HEK293 (cell line): ENCODE data around the gene MLF2.

Experiments used
- CTCF ChIA-PET: fragments of 350-600 bp; formaldehyde crosslinking; extraction: SDS; loops from one replicate; lab custom pipeline; 2021; ENCODE audit warnings: antibody characterized with exemption; lab: Yijun Ruan, JAX
- POLR2A ChIA-PET: fragments of 300-600 bp; formaldehyde crosslinking; extraction: SDS; loops from one replicate; lab custom pipeline; 2020; ENCODE audit warnings: antibody characterized with exemption, inconsistent platforms; lab: Yijun Ruan, JAX
- H3K27ac ChIP-seq: fragments of 200-500 bp; sonication (Bioruptor generic); 2 replicates; pipeline ENCODE4 v1.5.1; 2014; ENCODE audit warnings: low read depth, low read length, control low read depth, inconsistent platforms; ENCODE audit errors: extremely low read depth
- H3K36me3 ChIP-seq, 2 experiments: fragments of 200-500 bp in 1 of 2; sonication (Bioruptor generic) in 1 of 2; 1 replicate in 1 of 2; 2 replicates in 1 of 2; pipeline ENCODE4 v1.5.1; 2014 to 2017; ENCODE audit warnings: inconsistent platforms in 2 of 2, low read length in 2 of 2; ENCODE audit not compliant: control insufficient read depth in 2 of 2, insufficient read depth in 1 of 2
- H3K4me1 ChIP-seq: fragments of 200-500 bp; sonication (Bioruptor generic); 2 replicates; pipeline ENCODE4 v1.5.1; 2014; ENCODE audit warnings: mild to moderate bottlenecking, low read length, inconsistent platforms; ENCODE audit not compliant: control insufficient read depth, insufficient read depth
- H3K4me3 ChIP-seq: 2 replicates; pipeline ENCODE4 v1.5.1; 2011; ENCODE audit warnings: low read depth, mild to moderate bottlenecking, control low read depth, low read length, moderate library complexity
- H3K9me3 ChIP-seq: fragments of 200-500 bp; sonication (Bioruptor generic); 2 replicates; pipeline ENCODE4 v1.5.1; 2014; ENCODE audit warnings: low read depth, low read length, inconsistent platforms; ENCODE audit not compliant: control insufficient read depth, insufficient read depth
- BCL11B ChIP-seq: fragments of 450-650 bp; formaldehyde crosslinking; IDR thresholded peaks from 2 replicates; pipeline ENCODE4 v1.5.1; 2016; ENCODE audit warnings: low read depth, missing biosample characterization, missing genetic modification characterization
- KLF17 ChIP-seq: fragments of 450-650 bp; formaldehyde crosslinking; IDR thresholded peaks from 2 replicates; pipeline ENCODE4 v1.5.1; 2016; ENCODE audit warnings: missing biosample characterization, missing genetic modification characterization
- KLF8 ChIP-seq: fragments of 450-650 bp; formaldehyde crosslinking; IDR thresholded peaks from 2 replicates; pipeline ENCODE4 v1.5.1; 2016; ENCODE audit warnings: missing biosample characterization, missing genetic modification characterization
- PRDM2 ChIP-seq: fragments of 450-650 bp; formaldehyde crosslinking; IDR thresholded peaks from 2 replicates; pipeline ENCODE4 v1.5.1; 2016; ENCODE audit warnings: missing biosample characterization, missing genetic modification characterization, borderline replicate concordance
- WT1 ChIP-seq: fragments of 450-650 bp; formaldehyde crosslinking; IDR thresholded peaks from 2 replicates; pipeline ENCODE4 v1.5.1; 2016; ENCODE audit warnings: missing biosample characterization, missing genetic modification characterization
- ZBTB1 ChIP-seq: fragments of 450-650 bp; formaldehyde crosslinking; IDR thresholded peaks from 2 replicates; pipeline ENCODE4 v1.5.1; 2016; ENCODE audit warnings: missing biosample characterization, missing genetic modification characterization
- ZBTB6 ChIP-seq: fragments of 450-650 bp; formaldehyde crosslinking; IDR thresholded peaks from 2 replicates; pipeline ENCODE4 v1.5.1; 2017; ENCODE audit warnings: missing biosample characterization, missing genetic modification characterization
- ZNF18 ChIP-seq: fragments of 450-650 bp; formaldehyde crosslinking; IDR thresholded peaks from 2 replicates; pipeline ENCODE4 v1.5.1; 2016; ENCODE audit warnings: missing biosample characterization, missing genetic modification characterization
- ZNF223 ChIP-seq: fragments of 450-650 bp; formaldehyde crosslinking; IDR thresholded peaks from 2 replicates; pipeline ENCODE4 v1.5.1; 2016; ENCODE audit warnings: missing biosample characterization, missing genetic modification characterization
- ZNF350 ChIP-seq: fragments of 450-650 bp; formaldehyde crosslinking; IDR thresholded peaks from 2 replicates; pipeline ENCODE4 v1.5.0; 2017; ENCODE audit warnings: missing biosample characterization, mild to moderate bottlenecking, missing genetic modification characterization
- ZNF37A ChIP-seq: fragments of 450-650 bp; IDR thresholded peaks from 2 replicates; pipeline ENCODE4 v1.5.1; 2018; ENCODE audit warnings: missing biosample characterization, missing genetic modification characterization
- ZNF394 ChIP-seq: fragments of 450-650 bp; formaldehyde crosslinking; IDR thresholded peaks from 2 replicates; pipeline ENCODE4 v1.5.1; 2016; ENCODE audit warnings: missing biosample characterization, missing genetic modification characterization, mild to moderate bottlenecking, moderate library complexity, borderline replicate concordance
- ZNF404 ChIP-seq: fragments of 450-650 bp; formaldehyde crosslinking; IDR thresholded peaks from 2 replicates; pipeline ENCODE4 v1.5.1; 2017; ENCODE audit warnings: missing biosample characterization, missing genetic modification characterization
- ZNF423 ChIP-seq: fragments of 450-650 bp; formaldehyde crosslinking; IDR thresholded peaks from 2 replicates; pipeline ENCODE4 v1.5.1; 2016; ENCODE audit warnings: missing biosample characterization, missing genetic modification characterization
- ZNF473 ChIP-seq: fragments of 450-650 bp; formaldehyde crosslinking; IDR thresholded peaks from 2 replicates; pipeline ENCODE4 v1.5.1; 2017; ENCODE audit warnings: missing biosample characterization, missing genetic modification characterization
- ZNF521 ChIP-seq: fragments of 450-650 bp; formaldehyde crosslinking; IDR thresholded peaks from 2 replicates; pipeline ENCODE4 v1.5.1; 2017; ENCODE audit warnings: missing biosample characterization, mild to moderate bottlenecking, missing genetic modification characterization
- ZNF555 ChIP-seq: fragments of 450-650 bp; formaldehyde crosslinking; conservative IDR thresholded peaks from 2 replicates; pipeline ENCODE4 v1.5.1; 2017; ENCODE audit warnings: missing biosample characterization, mild to moderate bottlenecking, missing genetic modification characterization, inconsistent platforms
- ZNF596 ChIP-seq: fragments of 450-650 bp; IDR thresholded peaks from 2 replicates; pipeline ENCODE4 v1.5.0; 2018; ENCODE audit warnings: missing biosample characterization, mild to moderate bottlenecking, missing genetic modification characterization, moderate library complexity
- ZNF626 ChIP-seq: fragments of 450-650 bp; sonication (Bioruptor Pico); formaldehyde crosslinking; IDR thresholded peaks from 2 replicates; pipeline ENCODE4 v1.5.1; 2018; ENCODE audit warnings: missing biosample characterization, missing genetic modification characterization, inconsistent platforms
- ZNF785 ChIP-seq: fragments of 450-650 bp; formaldehyde crosslinking; IDR thresholded peaks from 2 replicates; pipeline ENCODE4 v1.5.1; 2016; ENCODE audit warnings: missing biosample characterization, missing genetic modification characterization
- ZNF843 ChIP-seq: fragments of 450-650 bp; formaldehyde crosslinking; IDR thresholded peaks from 2 replicates; pipeline ENCODE4 v1.5.1; 2016; ENCODE audit warnings: missing biosample characterization, missing genetic modification characterization
- ZSCAN16 ChIP-seq: fragments of 450-650 bp; formaldehyde crosslinking; IDR thresholded peaks from 2 replicates; pipeline ENCODE4 v1.5.1; 2016; ENCODE audit warnings: missing biosample characterization, missing genetic modification characterization

MLF2 gene

GRCh38 chr12:6778574-6779550 lies 25.9 kb upstream of the MLF2 start (continued):
- TF ChIP-seq ZBTB1 (tag by site-specific recombination) = no peak

GRCh38 chr12:6778217-6778573 lies 25.3 kb upstream of the MLF2 start:
- H3K4me1 ChIP-seq = peaks cover 7% of the 10 kb centered on the region
- no peaks in the 10 kb centered on the region for H3K36me3 ChIP-seq
- H3K9me3 ChIP-seq = no peaks in the 10 kb centered on the region
- ChIA-PET CTCF (interaction anchor here (0.7 to 7.6 kb wide), 13 partner anchors 11 to 166 kb away, joined by 3 to 93 read pairs (median 4); partner anchors contain the start of genes C12orf57, CD4, MLF2 and PTMS), POLR2A (interaction anchor here (1.0 to 3.0 kb wide), 4 partner anchors 9 to 54 kb away, joined by 3 to 24 read pairs (median 12); partner anchors contain the start of genes COPS7A, MLF2 and PTMS)
- H3K27ac ChIP-seq = peak overlapping the region; percentile 24; the same call in 1 of the 2 replicates
- H3K4me3 ChIP-seq = no peak overlapping the region
- TF ChIP-seq ZBTB6 (tag by site-specific recombination) (peak; percentile 100), ZNF473 (tag by site-specific recombination) (no peak), BCL11B (tag by site-specific recombination) (no peak), KLF17 (tag by site-specific recombination) (peak; percentile 34; the same call in 1 of the 2 replicates), ZNF596 (tag by site-specific recombination) (0 out of 2 replicates have a peak, but pooled peaks have one; percentile 11), ZNF555 (tag by site-specific recombination) (no peak)

- CTCF ChIA-PET = interaction anchor here (0.5 to 7.6 kb wide), 7 partner anchors 10 to 321 kb away, joined by 3 to 93 read pairs (median 4); partner anchors contain the start of genes MLF2 and PTMS
- Histone ChIP-seq H3K27ac (no peak overlapping the region), H3K4me1 (peaks cover 7% of the 10 kb centered on the region), H3K36me3 (no peaks in the 10 kb centered on the region), H3K9me3 (no peaks in the 10 kb centered on the region), H3K4me3 (no peak overlapping the region)
- POLR2A ChIA-PET = interaction anchor here (0.5 to 3.0 kb wide), 4 partner anchors 11 to 61 kb away, joined by 3 to 24 read pairs (median 13); partner anchors contain the start of genes MLF2 and PTMS
- TF ChIP-seq KLF8 (tag by site-specific recombination) (no peak), ZNF18 (tag by site-specific recombination) (no peak), ZNF626 (tag by site-specific recombination) (no peak), ZNF404 (tag by site-specific recombination) (no peak), ZNF423 (tag by site-specific recombination) (no peak), ZNF394 (tag by site-specific recombination) (no peak), ZNF37A (tag by site-specific recombination) (no peak), ZSCAN16 (tag by site-specific recombination) (no peak), ZNF350 (no peak), ZNF785 (tag by site-specific recombination) (no peak), ZNF843 (tag by site-specific recombination) (no peak), WT1 (tag by site-specific recombination) (no peak), ZNF521 (tag by site-specific recombination) (no peak), PRDM2 (tag by site-specific recombination) (no peak), ZNF223 (tag by site-specific recombination) (no peak)
These were observed 24.4 kb upstream of the MLF2 start for GRCh38 chr12:6777386-6777785.
